Adrenal gland (tissue), 12 donors: ENCODE measurements around the gene CTDSPL. TPM values are rescaled to one million over a fixed set of nuclear protein-coding genes. Genes with fewer than 3 reads are reported as not detected.

ENCODE experiments used
- DNase-seq, 7 donors: peaks; one replicate each; pipeline ENCODE4 v3.0.0-alpha.2; 2019 to 2020
- H3K27ac ChIP-seq, 5 donors: fragments of 200-600 bp; sonication (generic) in 4 of 5; 1 replicate in 3 of 5; 2 replicates in 2 of 5; pipeline versions ENCODE4 v1.5.1 to v1.8.0; 2016 to 2020; ENCODE audit warnings: mild to moderate bottlenecking in 1 of 5
- H3K27me3 ChIP-seq: fragments of 200-600 bp; 2 replicates; pipeline ENCODE4 v1.8.0; 2021
- H3K36me3 ChIP-seq, 2 donors: fragments of 200-600 bp; replicated peaks in 1 of 2; 1 replicate in 1 of 2; 2 replicates in 1 of 2; pipeline versions ENCODE4 v1.5.1 to v1.8.0; 2018 to 2022
- H3K4me1 ChIP-seq, 2 donors: fragments of 200-600 bp; replicated peaks in 1 of 2; 1 replicate in 1 of 2; 2 replicates in 1 of 2; pipeline versions ENCODE4 v1.5.1 to v1.8.0; 2018 to 2021
- H3K4me3 ChIP-seq, 4 donors: fragments of 200-600 bp; sonication (generic) in 3 of 4; one replicate each; pipeline ENCODE4 v1.5.1; 2016 to 2018
- H3K9me3 ChIP-seq, 3 donors: fragments of 200-600 bp; sonication (generic) in 1 of 3; replicated peaks in 1 of 3; 1 replicate in 2 of 3; 2 replicates in 1 of 3; pipeline versions ENCODE4 v1.5.1 to v1.8.0; 2016 to 2021
- POLR2A ChIP-seq, 2 donors: fragments of 450-650 bp; IDR thresholded peaks; one replicate each; pipeline ENCODE4 v1.6.1; 2017; ENCODE audit warnings: antibody characterized with exemption in 2 of 2, mild to moderate bottlenecking in 2 of 2, moderate library complexity in 1 of 2
- WGBS, 4 donors: extraction: QIAGEN DNeasy Blood & Tissue Kit in 2 of 4; methylation state at CpG; one replicate each; pipeline versions ENCODE4 v1.1.5 to v1.1.7; 2013 to 2017; 5-methylcytosine and 5-hydroxymethylcytosine counted together
- intact Hi-C, 2 donors: fragments of 100-400 bp; cut with DNase I; formaldehyde crosslinking; loops; one replicate each; pipeline versions ENCODE4 v1.14.1 to v1.15.0; 2022 to 2023
- polyA plus RNA-seq, 3 donors: library from polyadenylated mRNA; stranded (reverse); fragments of 200-250 nt in 2 of 3; fragments of 350-450 nt in 1 of 3; fragmentation: Illumina TruSeq in 1 of 3; extraction: RNeasy Lipid Tissue Mini Kit (QIAGEN cat#74804) in 1 of 3; gene quantifications; one replicate each; pipeline ENCODE4 v1.2.3, GENCODE V29; 2013 to 2014
- total RNA-seq, 9 donors: library from RNA; depleted of rRNA in 4 of 9; stranded (reverse); fragments of >200 nt in 4 of 9; fragments of 120-200 nt in 1 of 9; fragmentation: NEBNext Ultra II Directional in 1 of 9; extraction: Animal tissue kit (Norgen Biotek cat#: 25700) in 1 of 9; gene quantifications; one replicate each; pipeline versions ENCODE4 v1.1.0 to v1.2.4, GENCODE V29; 2013 to 2023
- TF ChIP-seq, protein P1 (sequence below), 6 experiments: fragments of 450-650 bp in 4 of 6; fragments of 200-600 bp in 2 of 6; sonication (generic) in 1 of 6; IDR thresholded peaks; 1 replicate in 5 of 6; 2 replicates in 1 of 6; pipeline versions ENCODE4 v1.5.1 to v1.8.0; 2016 to 2021; ENCODE audit warnings: antibody characterized with exemption in 6 of 6, mild to moderate bottlenecking in 2 of 6, moderate library complexity in 1 of 6
- donor health status: healthy with polysubstance abuse.
- donor health status: Bipolar disorder and iron deficiency.
- donor health status: DM: yes; HTN: yes; CAD: no.
- donor health status: DM: no; HTN: no; CAD: no.
- donor health status: DM: no; HTN: no; CAD: no.
- donor health status: DM: yes; HTN: yes; CAD: no.

The CTDSPL gene
- total and polyA plus RNA-seq, 12 donors = 6.4 to 27.7 (median 16.0) TPM

DNA sequence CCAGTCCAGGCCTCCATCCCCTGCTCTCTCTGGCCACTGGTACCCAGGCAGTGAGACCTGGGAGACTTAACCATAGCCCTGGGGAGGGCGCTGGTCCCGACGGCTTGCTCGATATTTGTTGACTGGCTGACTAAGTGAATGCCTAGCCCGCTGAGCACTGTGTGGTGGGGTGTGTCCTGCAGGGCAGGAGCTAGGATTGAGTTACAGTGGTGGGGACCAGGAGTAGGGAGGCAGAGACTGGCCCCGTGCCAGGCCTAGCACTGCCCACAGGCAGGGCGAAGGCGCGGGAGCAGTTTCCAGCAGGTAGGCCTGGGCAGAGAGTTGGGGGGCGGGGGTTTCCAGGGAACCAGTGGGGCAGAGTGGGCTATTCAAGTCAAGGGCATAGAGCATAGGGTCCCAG is 128.8 kb downstream of the CTDSPL start, which contains the start of gene VILL:
Gene VILL (plus strand): TSS at position 260 of the 400 bp plus-strand sequence. CDS start 2,887 bp downstream, outside the sequence.
- intact Hi-C loops = no loop called here
- no peak within 1 kb of the TSS for H3K4me3 ChIP-seq
- no peaks in the 10 kb centered on the region for H3K36me3 ChIP-seq
- H3K27me3 ChIP-seq = no peaks in the 10 kb centered on the region
- 65 to 90% (median 87%) methylated on average over 2 to 10 of the region's 10 CpGs for WGBS, 4 donors
- TF ChIP-seq, protein P1, sequence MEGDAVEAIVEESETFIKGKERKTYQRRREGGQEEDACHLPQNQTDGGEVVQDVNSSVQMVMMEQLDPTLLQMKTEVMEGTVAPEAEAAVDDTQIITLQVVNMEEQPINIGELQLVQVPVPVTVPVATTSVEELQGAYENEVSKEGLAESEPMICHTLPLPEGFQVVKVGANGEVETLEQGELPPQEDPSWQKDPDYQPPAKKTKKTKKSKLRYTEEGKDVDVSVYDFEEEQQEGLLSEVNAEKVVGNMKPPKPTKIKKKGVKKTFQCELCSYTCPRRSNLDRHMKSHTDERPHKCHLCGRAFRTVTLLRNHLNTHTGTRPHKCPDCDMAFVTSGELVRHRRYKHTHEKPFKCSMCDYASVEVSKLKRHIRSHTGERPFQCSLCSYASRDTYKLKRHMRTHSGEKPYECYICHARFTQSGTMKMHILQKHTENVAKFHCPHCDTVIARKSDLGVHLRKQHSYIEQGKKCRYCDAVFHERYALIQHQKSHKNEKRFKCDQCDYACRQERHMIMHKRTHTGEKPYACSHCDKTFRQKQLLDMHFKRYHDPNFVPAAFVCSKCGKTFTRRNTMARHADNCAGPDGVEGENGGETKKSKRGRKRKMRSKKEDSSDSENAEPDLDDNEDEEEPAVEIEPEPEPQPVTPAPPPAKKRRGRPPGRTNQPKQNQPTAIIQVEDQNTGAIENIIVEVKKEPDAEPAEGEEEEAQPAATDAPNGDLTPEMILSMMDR (IDR thresholded peaks at IDR 0.05) = no peak
- TF ChIP-seq POLR2A (IDR thresholded peaks at IDR 0.05) = no peak
- H3K9me3 ChIP-seq = no peaks in the 10 kb centered on the region
- H3K4me1 ChIP-seq = peaks cover 6 to 15% of the 10 kb centered on the region in 2 donors
- peak in 3 of 7 donors; percentile 13 to 17 (median 14) for DNase-seq
- H3K27ac ChIP-seq = no peak within 1 kb of the TSS

GRCh38 chr3:37991109-37991508 is 129.4 kb downstream of the CTDSPL start:
- no peaks in the 10 kb centered on the region for H3K36me3 ChIP-seq
- H3K4me1 ChIP-seq = peaks cover 6 to 15% of the 10 kb centered on the region in 2 donors
- intact Hi-C loops = no loop called here
- no peaks in the 10 kb centered on the region for H3K27me3 ChIP-seq
- DNase-seq = no peak
- no peaks in the 10 kb centered on the region for H3K9me3 ChIP-seq
- 58 to 64% (median 63%) methylated on average over 6 of the region's 6 CpGs for WGBS, 4 donors
- H3K27ac ChIP-seq = no peak overlapping the region
- no peak overlapping the region for H3K4me3 ChIP-seq
- TF ChIP-seq, protein P1 (IDR thresholded peaks at IDR 0.05) = no peak
- TF ChIP-seq POLR2A (IDR thresholded peaks at IDR 0.05) = no peak

DNA sequence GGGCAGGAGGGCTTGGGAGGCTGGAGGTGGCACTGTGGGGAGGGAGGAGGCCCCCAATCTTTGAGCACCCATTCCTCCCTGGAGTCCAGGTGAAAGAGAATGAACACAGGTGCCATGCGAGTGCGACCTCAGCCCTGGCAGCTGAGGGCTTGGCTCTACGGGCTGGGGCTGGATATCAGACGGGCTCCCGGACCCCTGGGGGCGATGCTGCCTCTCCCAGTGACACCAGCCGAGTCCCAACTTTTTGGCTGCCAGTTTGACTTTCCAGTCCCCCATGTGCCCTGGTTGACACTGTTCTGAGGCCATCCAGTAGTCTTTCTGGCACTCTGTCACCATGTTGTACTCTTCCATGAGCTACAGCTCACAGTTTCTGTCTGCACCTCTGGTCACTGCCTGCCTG is 130.1 kb downstream of the CTDSPL start:
- H3K27me3 ChIP-seq = no peaks in the 10 kb centered on the region
- intact Hi-C loops = no loop called here
- no peak for TF ChIP-seq POLR2A (IDR thresholded peaks at IDR 0.05)
- TF ChIP-seq, protein P1 (IDR thresholded peaks at IDR 0.05) = no peak
- no peaks in the 10 kb centered on the region for H3K36me3 ChIP-seq
- DNase-seq = peak in 2 of 7 donors; percentile 13 to 19
- no peak overlapping the region for H3K4me3 ChIP-seq
- H3K27ac ChIP-seq = no peak overlapping the region
- WGBS, 4 donors = 85 to 89% (median 87%) methylated on average over 2 to 7 of the region's 7 CpGs
- H3K4me1 ChIP-seq = peaks cover 6 to 15% of the 10 kb centered on the region in 2 donors
- H3K9me3 ChIP-seq = no peaks in the 10 kb centered on the region

- Histone ChIP-seq H3K27ac (no peak overlapping the region), H3K4me1 (peaks cover 6 to 15% of the 10 kb centered on the region in 2 donors), H3K36me3 (no peaks in the 10 kb centered on the region), H3K27me3 (no peaks in the 10 kb centered on the region), H3K9me3 (no peaks in the 10 kb centered on the region), H3K4me3 (no peak overlapping the region)
- TF ChIP-seq, protein P1 (IDR thresholded peaks at IDR 0.05) = no peak
- TF ChIP-seq POLR2A (IDR thresholded peaks at IDR 0.05) = no peak
- DNase-seq = peak in 2 of 7 donors; percentile 13 to 16
- intact Hi-C loops = no loop called here
- 86 to 89% (median 87%) methylated on average over 7 to 9 of the region's 9 CpGs for WGBS, 4 donors
Measured at GRCh38 chr3:37992271-37993066, 130.8 kb downstream of the CTDSPL start.
